Ishikawa (cell line): Measurements from ENCODE around the gene PIGR.

Experiments used
- CEBPB ChIP-seq: IDR thresholded peaks from 2 replicates; pipeline ENCODE4 v1.6.1; 2012
- CREB1 ChIP-seq: IDR thresholded peaks from 2 replicates; pipeline ENCODE4 v1.6.1; 2012; ENCODE audit warnings: low read depth
- EGR1 ChIP-seq: IDR thresholded peaks from 2 replicates; pipeline ENCODE4 v1.6.1; 2012
- EP300 ChIP-seq: IDR thresholded peaks from 2 replicates; pipeline ENCODE4 v1.6.1; 2012; ENCODE audit warnings: borderline replicate concordance
- FOXM1 ChIP-seq: IDR thresholded peaks from 2 replicates; pipeline ENCODE4 v1.6.1; 2012; ENCODE audit warnings: low read depth, borderline replicate concordance
- MAX ChIP-seq: IDR thresholded peaks from 2 replicates; pipeline ENCODE4 v1.6.1; 2012
- NFIC ChIP-seq: IDR thresholded peaks from 2 replicates; pipeline ENCODE4 v1.6.1; 2012
- RAD21 ChIP-seq: IDR thresholded peaks from 2 replicates; pipeline ENCODE4 v1.6.1; 2012; ENCODE audit warnings: low read depth
- TAF1 ChIP-seq: IDR thresholded peaks from 2 replicates; pipeline ENCODE4 v1.6.1; 2012; ENCODE audit warnings: low read depth, mild to moderate bottlenecking
- TCF12 ChIP-seq: IDR thresholded peaks from 2 replicates; pipeline ENCODE4 v1.6.1; 2012; ENCODE audit warnings: low read depth
- TEAD4 ChIP-seq: IDR thresholded peaks from 2 replicates; pipeline ENCODE4 v1.6.1; 2012
- USF1 ChIP-seq: IDR thresholded peaks from 2 replicates; pipeline ENCODE4 v1.6.1; 2012
- YY1 ChIP-seq: IDR thresholded peaks from 2 replicates; pipeline ENCODE4 v1.6.1; 2012; ENCODE audit warnings: low read depth
- ZBTB7A ChIP-seq: IDR thresholded peaks from 2 replicates; pipeline ENCODE4 v1.6.1; 2012; ENCODE audit warnings: low read depth
- TF ChIP-seq, protein P1 (sequence below): IDR thresholded peaks from 2 replicates; pipeline ENCODE4 v1.6.1; 2012; ENCODE audit warnings: low read depth, mild to moderate bottlenecking

The PIGR gene

DNA sequence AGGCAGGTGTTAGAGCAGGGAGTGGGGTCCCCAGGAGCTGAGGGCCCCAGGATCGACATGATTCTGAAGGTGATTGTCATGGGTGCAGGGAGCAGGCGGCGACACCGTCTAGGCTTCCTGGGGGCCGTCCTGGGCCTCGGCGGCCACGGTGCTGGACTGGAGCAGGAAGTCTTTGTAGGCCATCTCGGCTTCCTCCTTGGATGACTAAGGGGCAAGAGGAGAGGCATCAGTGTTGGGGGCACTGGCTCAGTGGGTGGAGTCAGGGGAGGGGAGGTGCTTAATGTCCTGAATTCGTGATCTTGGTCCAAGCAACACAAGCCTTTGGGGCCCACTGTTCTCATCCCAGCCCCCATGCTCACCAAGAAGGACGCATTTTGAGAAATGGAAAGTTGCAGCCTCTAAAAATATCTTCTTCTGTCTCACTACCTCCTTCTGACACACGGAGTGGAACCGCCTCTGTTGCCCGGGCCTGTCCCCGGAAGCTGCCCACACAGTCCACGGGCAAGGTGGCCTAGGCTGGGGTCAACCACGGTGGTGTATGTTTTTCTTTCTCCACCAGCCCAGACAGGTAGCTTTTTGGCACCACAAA is 16.0 kb downstream of the PIGR start:
- TF ChIP-seq, protein P1, sequence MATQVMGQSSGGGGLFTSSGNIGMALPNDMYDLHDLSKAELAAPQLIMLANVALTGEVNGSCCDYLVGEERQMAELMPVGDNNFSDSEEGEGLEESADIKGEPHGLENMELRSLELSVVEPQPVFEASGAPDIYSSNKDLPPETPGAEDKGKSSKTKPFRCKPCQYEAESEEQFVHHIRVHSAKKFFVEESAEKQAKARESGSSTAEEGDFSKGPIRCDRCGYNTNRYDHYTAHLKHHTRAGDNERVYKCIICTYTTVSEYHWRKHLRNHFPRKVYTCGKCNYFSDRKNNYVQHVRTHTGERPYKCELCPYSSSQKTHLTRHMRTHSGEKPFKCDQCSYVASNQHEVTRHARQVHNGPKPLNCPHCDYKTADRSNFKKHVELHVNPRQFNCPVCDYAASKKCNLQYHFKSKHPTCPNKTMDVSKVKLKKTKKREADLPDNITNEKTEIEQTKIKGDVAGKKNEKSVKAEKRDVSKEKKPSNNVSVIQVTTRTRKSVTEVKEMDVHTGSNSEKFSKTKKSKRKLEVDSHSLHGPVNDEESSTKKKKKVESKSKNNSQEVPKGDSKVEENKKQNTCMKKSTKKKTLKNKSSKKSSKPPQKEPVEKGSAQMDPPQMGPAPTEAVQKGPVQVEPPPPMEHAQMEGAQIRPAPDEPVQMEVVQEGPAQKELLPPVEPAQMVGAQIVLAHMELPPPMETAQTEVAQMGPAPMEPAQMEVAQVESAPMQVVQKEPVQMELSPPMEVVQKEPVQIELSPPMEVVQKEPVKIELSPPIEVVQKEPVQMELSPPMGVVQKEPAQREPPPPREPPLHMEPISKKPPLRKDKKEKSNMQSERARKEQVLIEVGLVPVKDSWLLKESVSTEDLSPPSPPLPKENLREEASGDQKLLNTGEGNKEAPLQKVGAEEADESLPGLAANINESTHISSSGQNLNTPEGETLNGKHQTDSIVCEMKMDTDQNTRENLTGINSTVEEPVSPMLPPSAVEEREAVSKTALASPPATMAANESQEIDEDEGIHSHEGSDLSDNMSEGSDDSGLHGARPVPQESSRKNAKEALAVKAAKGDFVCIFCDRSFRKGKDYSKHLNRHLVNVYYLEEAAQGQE = no peak
- TF ChIP-seq FOXM1 = no peak
- no peak for TF ChIP-seq CEBPB
- TF ChIP-seq MAX = no peak
- TF ChIP-seq YY1 = no peak
- TF ChIP-seq USF1 = no peak
- TF ChIP-seq EGR1 = no peak
- no peak for TF ChIP-seq TEAD4
- no peak for TF ChIP-seq RAD21
- TF ChIP-seq TCF12 = no peak
- no peak for TF ChIP-seq TAF1
- no peak for TF ChIP-seq ZBTB7A
- TF ChIP-seq CREB1 = no peak
- no peak for TF ChIP-seq NFIC
- no peak for TF ChIP-seq EP300

DNA sequence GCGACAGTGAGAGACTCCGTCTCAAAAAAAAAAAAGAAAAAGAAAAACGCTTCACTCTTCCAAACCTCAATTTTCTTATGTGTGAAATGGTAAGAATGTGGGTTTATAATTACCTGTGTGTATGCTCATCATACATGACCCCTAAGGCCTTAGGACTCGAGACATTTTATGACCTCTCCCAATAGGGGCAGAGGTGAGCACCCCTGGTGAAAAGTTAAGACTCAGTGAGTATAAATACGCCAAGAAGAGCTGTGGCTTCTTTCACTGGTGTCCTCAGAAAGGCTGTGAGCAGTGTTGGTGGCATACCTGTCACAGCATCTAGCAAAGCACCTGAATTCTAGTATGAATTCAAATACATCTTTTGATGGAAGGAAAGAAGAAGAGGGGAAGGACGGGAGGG is 16.7 kb downstream of the PIGR start:
- TF ChIP-seq YY1 (no peak), NFIC (no peak), USF1 (no peak), MAX (no peak), CREB1 (no peak), RAD21 (no peak), EGR1 (no peak)

DNA sequence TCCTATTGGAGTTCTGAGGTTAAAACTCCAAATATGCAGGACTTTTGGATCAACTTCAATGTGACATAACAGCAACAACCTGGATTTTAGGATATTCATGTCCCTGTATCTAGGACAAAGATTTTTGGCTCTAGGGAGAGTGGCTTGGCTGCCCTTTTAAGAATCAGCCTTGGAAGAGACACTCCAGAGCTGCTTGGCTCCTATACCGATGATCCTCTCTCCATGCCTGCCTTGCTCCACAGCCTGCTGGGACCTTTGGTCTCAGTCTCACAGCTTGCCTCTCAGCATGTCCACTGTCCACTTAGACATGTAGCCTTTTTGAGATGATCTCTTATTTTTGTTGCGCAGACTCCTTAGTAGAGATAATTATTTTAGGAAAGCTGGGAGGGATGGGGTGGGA is 20.0 kb downstream of the PIGR start:
- TF ChIP-seq EGR1 = no peak
- TF ChIP-seq FOXM1 = no peak
- no peak for TF ChIP-seq TCF12
- no peak for TF ChIP-seq YY1
- no peak for TF ChIP-seq CREB1
- no peak for TF ChIP-seq ZBTB7A
- TF ChIP-seq, protein P1 = no peak
- no peak for TF ChIP-seq USF1
- no peak for TF ChIP-seq MAX
- no peak for TF ChIP-seq NFIC
- no peak for TF ChIP-seq TAF1
- no peak for TF ChIP-seq EP300
- TF ChIP-seq RAD21 = no peak
- no peak for TF ChIP-seq CEBPB

DNA sequence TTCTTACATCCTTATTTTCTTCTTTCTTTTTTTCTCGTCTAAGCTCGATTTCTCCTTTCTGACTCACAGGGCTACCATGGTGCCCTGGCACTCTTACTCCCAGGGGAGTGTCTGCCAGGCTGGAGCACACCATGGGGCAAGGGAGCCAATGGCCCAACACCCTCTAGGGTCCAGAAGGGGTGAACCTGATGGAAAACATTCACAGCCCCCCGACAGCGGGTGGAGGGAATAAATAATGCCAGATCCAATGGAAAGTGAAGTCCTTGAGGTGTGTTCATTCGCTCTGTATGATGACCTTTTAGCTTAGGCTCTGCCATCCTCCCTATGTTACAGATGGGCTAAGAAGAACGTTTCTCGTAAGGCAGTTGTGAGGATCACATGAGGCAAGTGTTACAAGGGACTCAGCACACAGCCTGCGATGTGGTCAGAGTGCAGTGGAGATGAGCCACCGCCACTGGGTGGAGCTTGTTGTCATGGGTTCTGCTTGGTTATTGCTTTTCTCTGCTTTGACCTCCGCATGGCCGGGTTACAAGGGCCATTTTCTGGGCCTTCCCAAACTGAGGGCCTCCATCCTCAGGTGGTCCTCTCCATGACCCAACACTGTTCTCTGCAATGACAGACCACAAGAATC is 21.0 kb downstream of the PIGR start:
- TF ChIP-seq, protein P1 = no peak
- TF ChIP-seq TCF12 (no peak), ZBTB7A (no peak), YY1 (no peak), TEAD4 (no peak), CREB1 (no peak), RAD21 (no peak), EP300 (no peak), EGR1 (no peak), MAX (no peak), FOXM1 (no peak), NFIC (no peak), TAF1 (no peak), CEBPB (no peak)
